ENCODE data around the gene RHBG.

DNA sequence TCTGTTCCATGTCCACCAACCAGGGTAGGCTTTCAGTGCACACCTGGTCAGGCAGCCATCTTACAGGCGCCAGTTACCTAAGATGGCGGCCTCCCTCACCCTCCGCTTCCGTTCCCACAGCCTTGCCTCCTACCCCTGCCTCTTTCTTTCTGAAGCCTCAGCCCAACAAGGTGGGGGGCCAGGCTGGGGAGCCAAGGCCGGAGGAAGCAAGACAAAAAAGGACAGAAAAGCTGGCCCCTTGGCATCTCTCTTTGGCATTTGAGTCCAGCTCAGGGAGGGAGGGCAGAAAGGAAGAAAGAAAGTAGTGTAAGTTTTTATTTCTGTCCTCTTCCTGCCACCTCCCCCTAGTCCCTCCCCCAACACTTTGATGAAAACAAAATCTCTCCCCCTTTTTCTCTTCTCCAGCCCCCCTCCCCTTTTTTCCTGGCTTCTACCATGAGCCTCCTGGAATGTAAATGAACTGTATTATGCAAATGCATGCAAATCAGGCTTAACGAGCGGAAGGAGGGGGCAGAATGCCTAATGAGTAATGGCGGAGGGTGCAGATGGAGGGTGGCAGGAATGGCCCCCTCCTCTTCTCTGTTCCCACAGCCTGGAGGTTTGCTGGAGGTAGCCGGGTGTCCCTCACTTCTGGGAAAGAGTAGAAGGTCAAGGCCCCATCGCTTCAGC, 43.8 kb downstream of the RHBG start:
- no peak for TF ChIP-seq RAD21 (IDR thresholded peaks at IDR 0.05)
- TF ChIP-seq CTCF (IDR thresholded peaks at IDR 0.05; ENCODE audit: low read depth, low read length, missing input control) = no peak
- TF ChIP-seq HNF4G (IDR thresholded peaks at IDR 0.05) = no peak
- no peak for TF ChIP-seq GABPA (IDR thresholded peaks at IDR 0.05 in 1 of 2, conservative IDR thresholded peaks at IDR 0.05 in 1 of 2)
- no peak for TF ChIP-seq TAF1 (conservative IDR thresholded peaks at IDR 0.05)
- no peak for TF ChIP-seq ZBTB33 (IDR thresholded peaks at IDR 0.05)
- no peak for TF ChIP-seq ATF3 (IDR thresholded peaks at IDR 0.05)
- no peak for TF ChIP-seq JUND (IDR thresholded peaks at IDR 0.05)
- TF ChIP-seq, protein P1, sequence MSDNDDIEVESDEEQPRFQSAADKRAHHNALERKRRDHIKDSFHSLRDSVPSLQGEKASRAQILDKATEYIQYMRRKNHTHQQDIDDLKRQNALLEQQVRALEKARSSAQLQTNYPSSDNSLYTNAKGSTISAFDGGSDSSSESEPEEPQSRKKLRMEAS (IDR thresholded peaks at IDR 0.05) = no peak
- TF ChIP-seq FOXA1 (IDR thresholded peaks at IDR 0.05) = no peak
- TF ChIP-seq EGR1 (IDR thresholded peaks at IDR 0.05; ENCODE audit: low read depth in 2 of 2) = no peak
